CD4-positive, alpha-beta memory T cell (primary cell): Measurements from ENCODE around the gene TP53. TPM values are rescaled to one million over a fixed set of nuclear protein-coding genes. Genes with fewer than 3 reads are reported as not detected.

Experiments
- CTCF ChIA-PET: fragments of 350-600 bp; sonication (Branson Sonifier 250); formaldehyde crosslinking; loops from one replicate; lab custom pipeline; 2021; ENCODE audit warnings: inconsistent platforms; ENCODE audit not compliant: partially characterized antibody; lab: Charles Lee
- POLR2A ChIA-PET: fragments of 350-600 bp; sonication (Branson Sonifier 250); formaldehyde crosslinking; loops from one replicate; lab custom pipeline; 2021; ENCODE audit not compliant: partially characterized antibody; lab: Charles Lee
- DNase-seq, 5 donors: peaks; one replicate each; pipeline versions ENCODE4 v3.0.0 to v3.0.0-alpha.2; 2020 to 2022; ENCODE audit warnings: mixed read lengths in 1 of 5
- H3K27ac ChIP-seq: one replicate; pipeline ENCODE4 v1.7.0; 2013; ENCODE audit warnings: low read depth, low read length
- H3K27me3 ChIP-seq: 2 replicates; pipeline ENCODE4 v1.7.0; 2013; ENCODE audit warnings: mild to moderate bottlenecking, low read length, moderate library complexity; ENCODE audit not compliant: insufficient read depth
- H3K36me3 ChIP-seq: 2 replicates; pipeline ENCODE4 v1.7.0; 2013; ENCODE audit warnings: mild to moderate bottlenecking, low read length, moderate library complexity; ENCODE audit not compliant: insufficient read depth
- H3K4me1 ChIP-seq: 2 replicates; pipeline ENCODE4 v1.7.0; 2013; ENCODE audit warnings: mild to moderate bottlenecking, low read length, moderate library complexity; ENCODE audit not compliant: insufficient read depth
- H3K4me3 ChIP-seq, 2 donors: one replicate each; pipeline ENCODE4 v1.7.0; 2013; ENCODE audit warnings: low read length in 2 of 2, mild to moderate bottlenecking in 1 of 2
- H3K9me3 ChIP-seq, 2 donors: one replicate each; pipeline ENCODE4 v1.7.0; 2013; ENCODE audit warnings: low read length in 2 of 2, control low read depth in 1 of 2; ENCODE audit not compliant: control insufficient read depth in 1 of 2
- H3K27ac Mint-ChIP-seq, 7 donors: one replicate each; pipeline ENCODE4 v1.8.0; 2020 to 2021; ENCODE audit warnings: mixed read lengths in 7 of 7, mild to moderate bottlenecking in 6 of 7, inconsistent platforms in 3 of 7, moderate library complexity in 3 of 7
- H3K27me3 Mint-ChIP-seq, 2 donors: one replicate each; pipeline ENCODE4 v1.8.0; 2020 to 2021; ENCODE audit warnings: mixed read lengths in 2 of 2
- H3K36me3 Mint-ChIP-seq, 2 donors: one replicate each; pipeline ENCODE4 v1.8.0; 2020 to 2021; ENCODE audit warnings: mixed read lengths in 2 of 2, inconsistent platforms in 1 of 2, mild to moderate bottlenecking in 1 of 2
- H3K4me1 Mint-ChIP-seq, 4 donors: one replicate each; pipeline ENCODE4 v1.8.0; 2020 to 2021; ENCODE audit warnings: mixed read lengths in 4 of 4, mild to moderate bottlenecking in 1 of 4
- H3K4me3 Mint-ChIP-seq, 8 donors: one replicate each; pipeline ENCODE4 v1.8.0; 2020 to 2021; ENCODE audit warnings: mixed read lengths in 8 of 8, mild to moderate bottlenecking in 7 of 8, moderate library complexity in 6 of 8, inconsistent platforms in 3 of 8
- H3K9me3 Mint-ChIP-seq, 8 donors: one replicate each; pipeline ENCODE4 v1.8.0; 2020 to 2021; ENCODE audit warnings: mixed read lengths in 8 of 8, mild to moderate bottlenecking in 5 of 8, inconsistent platforms in 3 of 8, moderate library complexity in 1 of 8
- intact Hi-C: fragments of 100-400 bp; cut with micrococcal nuclease; formaldehyde crosslinking; loops from one replicate; pipeline ENCODE4 v1.15.1; 2023
- polyA plus RNA-seq, 2 donors: library from polyadenylated mRNA; unstranded; fragments of 300-500 nt; fragmentation: Illumina TruSeq; gene quantifications; one replicate each; pipeline ENCODE4 v1.2.3, GENCODE V29; 2021
- total RNA-seq, 2 experiments: library from RNA; stranded (reverse); gene quantifications; one replicate each; pipeline ENCODE4 v1.2.3, GENCODE V29; 2021

The TP53 gene
- total and polyA plus RNA-seq, 4 experiments from 2014 or later, result 15.9 to 97.4 (median 62.2) TPM

GRCh38 chr17:7717756-7718350 is 30.6 kb upstream of the TP53 start:
- no peak overlapping the region for H3K27ac ChIP-seq
- peak overlapping the region in 1 of 2 donors; percentile 41 for H3K4me3 ChIP-seq
- peaks cover 28% of the 10 kb centered on the region for H3K27me3 ChIP-seq
- peaks cover 55 to 71% of the 10 kb centered on the region in 2 donors for H3K27me3 Mint-ChIP-seq
- intact Hi-C loops, result no loop called here
- H3K4me1 Mint-ChIP-seq, result peaks cover 6 to 26% (median 18%) of the 10 kb centered on the region in 4 donors
- H3K36me3 Mint-ChIP-seq, result peaks cover 0 to 4% of the 10 kb centered on the region in 2 donors
- peak overlapping the region in 7 of 8 donors; percentile 50 to 86 (median 57) for H3K4me3 Mint-ChIP-seq
- no peak overlapping the region for H3K27ac Mint-ChIP-seq
- ChIA-PET CTCF (no interaction called here), POLR2A (no interaction called here)
- no peaks in the 10 kb centered on the region for H3K9me3 ChIP-seq
- peaks cover 21% of the 10 kb centered on the region for H3K4me1 ChIP-seq
- peak in 1 of 5 donors; percentile 27 for DNase-seq
- no peaks in the 10 kb centered on the region for H3K36me3 ChIP-seq
- no peaks in the 10 kb centered on the region for H3K9me3 Mint-ChIP-seq

- Mint-ChIP-seq H3K27ac (no peak within 1 kb of the TSS), H3K4me1 (peaks cover 5 to 26% (median 20%) of the 10 kb centered on the region in 4 donors), H3K4me3 (peak within 1 kb of the TSS; percentile 55 to 86 (median 68)), H3K27me3 (peaks cover 56 to 73% of the 10 kb centered on the region in 2 donors), H3K9me3 (no peaks in the 10 kb centered on the region), H3K36me3 (peaks cover 0 to 7% of the 10 kb centered on the region in 2 donors)
- Histone ChIP-seq H3K36me3 (no peaks in the 10 kb centered on the region), H3K4me3 (peak within 1 kb of the TSS in 1 of 2 donors; percentile 41), H3K27me3 (peaks cover 28% of the 10 kb centered on the region), H3K9me3 (no peaks in the 10 kb centered on the region), H3K4me1 (peaks cover 21% of the 10 kb centered on the region), H3K27ac (no peak within 1 kb of the TSS)
- ChIA-PET POLR2A (no interaction called here), CTCF (interaction anchor here (1.0 to 1.2 kb wide), 2 partner anchors 84 to 377 kb away, joined by 3 to 4 read pairs; no protein-coding TSS in a partner anchor)
- intact Hi-C loops, result no loop called here
- no peak for DNase-seq
Measured at GRCh38 chr17:7716901-7717755, 29.8 kb upstream of the TP53 start, which contains the start of gene DNAH2. DNAH2 (plus strand) TSS chr17:7717744; CDS start chr17:7719735, 1,991 bp downstream.

DNA sequence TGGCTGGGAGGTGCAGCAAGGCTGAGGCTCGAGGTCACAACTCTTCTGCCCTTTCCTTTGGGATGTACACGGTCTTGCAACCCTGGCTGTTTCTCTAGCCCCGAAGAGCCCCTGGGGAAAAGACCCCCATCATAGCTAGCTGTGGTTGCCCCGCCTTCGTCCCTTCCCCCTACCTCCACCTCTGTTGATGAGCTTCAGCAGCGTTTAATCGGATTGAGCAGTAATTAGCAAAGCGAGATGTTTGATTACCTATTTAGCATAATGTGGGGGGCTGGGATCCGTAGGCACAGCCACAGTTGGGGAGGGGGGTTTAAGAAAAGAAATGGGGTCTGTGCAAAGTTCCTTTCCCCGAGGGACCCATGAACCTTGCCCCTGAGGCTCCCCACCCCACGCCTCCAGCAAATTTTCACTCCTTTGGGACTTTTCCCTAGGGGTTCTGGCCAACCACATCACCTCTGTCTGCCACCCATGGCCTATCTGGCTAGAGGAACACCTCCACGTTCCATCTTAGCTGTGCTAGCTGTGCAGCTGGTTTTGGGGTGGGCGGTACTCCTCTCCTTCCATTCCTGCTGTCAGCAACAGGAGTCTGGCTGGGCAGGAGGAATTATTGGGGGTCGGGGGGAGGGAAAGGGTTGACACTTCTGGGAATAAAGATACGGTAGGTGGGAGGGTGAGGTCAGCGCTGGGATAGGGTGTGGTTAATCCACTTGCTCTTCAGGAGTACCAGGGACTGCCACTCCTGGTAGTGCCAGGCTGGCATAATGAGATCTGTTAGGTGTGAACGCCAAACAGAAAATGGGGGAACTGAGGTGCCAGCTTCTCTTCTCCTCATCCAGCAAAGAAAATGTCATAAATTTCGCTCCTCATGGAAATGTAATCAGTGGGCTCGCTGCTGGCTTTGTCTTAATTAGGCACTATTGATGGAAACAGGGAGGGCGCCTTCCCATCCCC is 28.9 kb upstream of the TP53 start:
- H3K4me3 Mint-ChIP-seq, result peak overlapping the region in 5 of 8 donors; percentile 45 to 71 (median 68)
- peaks cover 21% of the 10 kb centered on the region for H3K4me1 ChIP-seq
- no peak overlapping the region for H3K4me3 ChIP-seq
- H3K9me3 ChIP-seq, result no peaks in the 10 kb centered on the region
- H3K27ac ChIP-seq, result no peak overlapping the region
- no peak for DNase-seq
- H3K36me3 Mint-ChIP-seq, result peaks cover 0 to 4% of the 10 kb centered on the region in 2 donors
- peaks cover 7 to 26% (median 20%) of the 10 kb centered on the region in 4 donors for H3K4me1 Mint-ChIP-seq
- no peaks in the 10 kb centered on the region for H3K36me3 ChIP-seq
- intact Hi-C loops, result no loop called here
- H3K9me3 Mint-ChIP-seq, result no peaks in the 10 kb centered on the region
- H3K27me3 ChIP-seq, result peaks cover 28% of the 10 kb centered on the region
- H3K27me3 Mint-ChIP-seq, result peaks cover 58 to 74% of the 10 kb centered on the region in 2 donors
- ChIA-PET CTCF (interaction anchor here (0.7 to 1.2 kb wide), 3 partner anchors 83 to 455 kb away, joined by 3 to 4 read pairs (median 3); no protein-coding TSS in a partner anchor), POLR2A (no interaction called here)
- no peak overlapping the region for H3K27ac Mint-ChIP-seq

DNA sequence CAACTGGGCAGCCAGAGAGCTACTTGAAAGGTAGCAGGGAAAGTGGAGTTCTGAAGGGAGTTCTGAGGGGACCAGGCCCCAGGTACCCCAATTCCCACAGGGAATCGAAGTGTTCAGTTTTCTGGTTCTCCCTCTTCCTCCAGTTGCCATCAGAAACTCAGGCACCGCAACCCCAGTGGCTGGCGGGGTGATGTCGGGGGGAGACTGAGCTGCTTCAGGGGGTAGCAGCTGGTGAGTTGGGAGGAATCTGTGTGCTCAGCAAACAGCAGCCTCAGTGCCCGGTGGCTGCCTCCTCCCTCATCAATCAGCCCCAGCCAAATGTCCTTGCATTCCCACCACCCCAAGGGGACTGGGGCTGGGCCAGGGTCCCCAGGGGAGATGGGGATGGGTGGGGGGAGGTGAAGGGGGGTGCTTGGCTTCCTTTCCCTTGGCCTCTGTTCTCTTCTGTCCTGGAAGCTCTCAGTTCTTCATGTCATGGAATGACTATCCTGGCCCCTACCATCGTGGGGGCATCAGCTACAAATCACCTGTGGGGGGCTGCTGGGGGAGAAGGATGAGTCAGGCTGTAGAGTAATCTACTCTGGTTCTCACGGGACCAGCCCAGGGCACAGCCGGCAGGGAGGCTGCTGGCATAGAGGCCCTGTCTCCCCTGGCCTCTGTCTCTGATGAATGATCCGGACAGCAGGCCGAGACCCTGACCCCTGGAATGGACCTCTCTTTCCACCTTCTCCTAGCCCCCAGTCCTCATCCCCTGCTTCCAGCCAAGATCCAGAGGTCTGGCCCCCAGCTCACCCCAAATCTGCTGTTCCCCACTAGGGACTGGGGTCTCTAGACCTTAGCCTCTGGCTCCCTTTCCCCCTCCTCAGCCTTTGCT is 27.7 kb upstream of the TP53 start:
- peaks cover 28% of the 10 kb centered on the region for H3K27me3 ChIP-seq
- H3K4me1 ChIP-seq, result peaks cover 27% of the 10 kb centered on the region
- H3K27ac Mint-ChIP-seq, result no peak overlapping the region
- H3K27ac ChIP-seq, result no peak overlapping the region
- ChIA-PET POLR2A (no interaction called here), CTCF (no interaction called here)
- H3K4me3 Mint-ChIP-seq, result peak overlapping the region in 1 of 8 donors; percentile 40
- peaks cover 0 to 4% of the 10 kb centered on the region in 2 donors for H3K36me3 Mint-ChIP-seq
- H3K9me3 ChIP-seq, result no peaks in the 10 kb centered on the region
- no peaks in the 10 kb centered on the region for H3K9me3 Mint-ChIP-seq
- DNase-seq, result no peak
- intact Hi-C loops, result no loop called here
- H3K4me1 Mint-ChIP-seq, result peaks cover 15 to 36% (median 28%) of the 10 kb centered on the region in 4 donors
- no peak overlapping the region for H3K4me3 ChIP-seq
- H3K36me3 ChIP-seq, result no peaks in the 10 kb centered on the region
- H3K27me3 Mint-ChIP-seq, result peaks cover 58 to 75% of the 10 kb centered on the region in 2 donors

DNA sequence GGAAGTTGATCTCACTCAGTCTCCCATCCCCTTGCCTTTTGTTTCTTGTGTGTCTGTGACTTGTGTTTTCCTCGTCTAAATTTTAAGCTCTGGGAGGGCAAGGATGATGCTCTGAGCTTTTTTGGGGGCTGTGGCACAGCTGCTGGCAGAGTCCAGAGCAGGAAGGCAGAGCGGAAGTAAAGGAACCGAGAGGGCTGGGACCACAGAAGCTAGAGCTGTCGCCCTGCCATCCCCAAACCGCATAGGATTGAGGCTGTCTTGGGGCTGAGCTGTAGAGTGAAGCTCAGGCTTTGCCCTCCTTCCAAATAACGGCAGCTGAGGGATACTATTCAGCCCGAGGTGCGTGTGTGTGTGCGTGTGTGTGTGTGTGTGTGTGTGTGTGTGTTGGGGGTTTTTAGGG is 26.5 kb upstream of the TP53 start:
- Histone ChIP-seq H3K9me3 (no peaks in the 10 kb centered on the region), H3K4me3 (no peak overlapping the region), H3K4me1 (peaks cover 27% of the 10 kb centered on the region), H3K36me3 (no peaks in the 10 kb centered on the region), H3K27ac (no peak overlapping the region), H3K27me3 (peaks cover 28% of the 10 kb centered on the region)
- ChIA-PET CTCF (no interaction called here), POLR2A (no interaction called here)
- no peak for DNase-seq
- H3K36me3 Mint-ChIP-seq, result peaks cover 0 to 4% of the 10 kb centered on the region in 2 donors
- H3K4me3 Mint-ChIP-seq, result no peak overlapping the region
- no peaks in the 10 kb centered on the region for H3K9me3 Mint-ChIP-seq
- intact Hi-C loops, result no loop called here
- H3K4me1 Mint-ChIP-seq, result peaks cover 16 to 37% (median 29%) of the 10 kb centered on the region in 4 donors
- H3K27me3 Mint-ChIP-seq, result peaks cover 55 to 72% of the 10 kb centered on the region in 2 donors
- no peak overlapping the region for H3K27ac Mint-ChIP-seq

- peaks cover 51 to 67% of the 10 kb centered on the region in 2 donors for H3K27me3 Mint-ChIP-seq
- peaks cover 25% of the 10 kb centered on the region for H3K27me3 ChIP-seq
- H3K4me3 Mint-ChIP-seq, result no peak overlapping the region
Measured at GRCh38 chr17:7712111-7712771, 25.0 kb upstream of the TP53 start.

More at GRCh38 chr17:7712111-7712771, 25.0 kb upstream of the TP53 start:
- intact Hi-C loops, result no loop called here
- Histone ChIP-seq H3K4me1 (peaks cover 16% of the 10 kb centered on the region), H3K4me3 (no peak overlapping the region), H3K27ac (no peak overlapping the region), H3K9me3 (no peaks in the 10 kb centered on the region), H3K36me3 (no peaks in the 10 kb centered on the region)
- H3K36me3 Mint-ChIP-seq, result peaks cover 0 to 4% of the 10 kb centered on the region in 2 donors
- H3K9me3 Mint-ChIP-seq, result no peaks in the 10 kb centered on the region
- no peak for DNase-seq
- H3K27ac Mint-ChIP-seq, result peak overlapping the region in 1 of 7 donors; percentile 55
- POLR2A ChIA-PET, result no interaction called here
- H3K4me1 Mint-ChIP-seq, result peaks cover 10 to 24% (median 17%) of the 10 kb centered on the region in 4 donors
- CTCF ChIA-PET, result no interaction called here
